Calu3 (cell line): ENCODE measurements around the gene SMDT1. TPM values are rescaled to one million over a fixed set of nuclear protein-coding genes. Genes with fewer than 3 reads are reported as not detected.

ENCODE experiments used
- BruUV-seq: library from RNA; stranded (reverse); fragments of 400-500 nt; replicated peaks from 2 replicates; lab custom pipeline; 2021; lab: Mats Ljungman, UMichigan
- CTCF ChIA-PET: fragments of 300-600 bp; sonication (Branson Sonifier 250); formaldehyde crosslinking; loops from one replicate; lab custom pipeline; 2022; ENCODE audit warnings: antibody characterized with exemption; lab: Charles Lee
- DNase-seq: peaks from one replicate; pipeline ENCODE4 v3.0.0; 2022
- H3K27ac Mint-ChIP-seq: one replicate; pipeline ENCODE4 v1.8.0; 2022; ENCODE audit warnings: mixed read lengths; ENCODE audit not compliant: unreplicated experiment
- H3K27me3 Mint-ChIP-seq: one replicate; pipeline ENCODE4 v1.8.0; 2022; ENCODE audit warnings: mixed read lengths; ENCODE audit not compliant: unreplicated experiment
- H3K36me3 Mint-ChIP-seq: one replicate; pipeline ENCODE4 v1.8.0; 2022; ENCODE audit warnings: mild to moderate bottlenecking, moderate library complexity, mixed read lengths; ENCODE audit not compliant: insufficient read depth, unreplicated experiment
- H3K4me1 Mint-ChIP-seq: one replicate; pipeline ENCODE4 v1.8.0; 2022; ENCODE audit warnings: mild to moderate bottlenecking, low read depth, mixed read lengths; ENCODE audit not compliant: unreplicated experiment
- H3K4me3 Mint-ChIP-seq: one replicate; pipeline ENCODE4 v1.8.0; 2022; ENCODE audit warnings: mild to moderate bottlenecking, low read depth, moderate library complexity, mixed read lengths; ENCODE audit not compliant: unreplicated experiment
- H3K9me3 Mint-ChIP-seq: one replicate; pipeline ENCODE4 v1.8.0; 2022; ENCODE audit warnings: low read depth, mixed read lengths; ENCODE audit not compliant: unreplicated experiment
- intact Hi-C: fragments of 100-400 bp; cut with micrococcal nuclease; formaldehyde crosslinking; loops from one replicate; pipeline ENCODE4 v1.10.0; 2022; ENCODE audit not compliant: unreplicated experiment
- total RNA-seq: library from RNA; stranded (reverse); gene quantifications from 2 replicates; pipeline ENCODE4 v1.2.3, GENCODE V29; 2022
- TF ChIP-seq, protein P1 (sequence below): fragments of 200-600 bp; IDR thresholded peaks from one replicate; pipeline ENCODE4 v1.8.0; 2022; ENCODE audit warnings: antibody characterized with exemption; ENCODE audit not compliant: unreplicated experiment

The SMDT1 gene
- total RNA-seq, 1 experiment from 2014 or later: 60.8 TPM

DNA sequence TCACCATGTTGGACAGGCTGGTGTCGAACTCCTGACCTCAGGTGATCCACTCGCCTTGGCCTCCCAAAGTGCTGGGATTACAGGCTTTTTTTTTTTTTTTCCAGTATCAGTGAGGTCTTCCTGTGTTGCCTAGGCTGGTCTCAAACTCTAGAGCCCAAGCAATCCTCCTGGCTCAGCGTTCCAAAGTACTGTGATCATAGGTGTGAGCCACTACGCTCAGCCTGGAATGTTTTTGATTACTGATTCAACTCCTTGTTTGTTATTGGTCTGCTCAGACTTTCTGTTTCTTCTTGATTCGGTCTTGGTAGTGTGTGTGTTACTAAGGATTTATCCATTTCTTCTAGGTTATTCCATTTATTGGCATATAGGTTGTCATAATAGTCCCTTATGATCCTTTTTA is 40.2 kb upstream of the SMDT1 start:
- intact Hi-C loops: no loop called here
- H3K9me3 Mint-ChIP-seq: peaks cover 6% of the 10 kb centered on the region
- CTCF ChIA-PET: interaction anchor here (0.7 kb wide), 2 partner anchors 1236 to 1521 kb away, joined by 5 to 6 read pairs; no protein-coding TSS in a partner anchor
- no peaks in the 10 kb centered on the region for H3K27me3 Mint-ChIP-seq
- DNase-seq: no peak
- no peak overlapping the region for H3K27ac Mint-ChIP-seq
- H3K4me1 Mint-ChIP-seq: no peaks in the 10 kb centered on the region
- H3K36me3 Mint-ChIP-seq: no peaks in the 10 kb centered on the region
- TF ChIP-seq, protein P1, sequence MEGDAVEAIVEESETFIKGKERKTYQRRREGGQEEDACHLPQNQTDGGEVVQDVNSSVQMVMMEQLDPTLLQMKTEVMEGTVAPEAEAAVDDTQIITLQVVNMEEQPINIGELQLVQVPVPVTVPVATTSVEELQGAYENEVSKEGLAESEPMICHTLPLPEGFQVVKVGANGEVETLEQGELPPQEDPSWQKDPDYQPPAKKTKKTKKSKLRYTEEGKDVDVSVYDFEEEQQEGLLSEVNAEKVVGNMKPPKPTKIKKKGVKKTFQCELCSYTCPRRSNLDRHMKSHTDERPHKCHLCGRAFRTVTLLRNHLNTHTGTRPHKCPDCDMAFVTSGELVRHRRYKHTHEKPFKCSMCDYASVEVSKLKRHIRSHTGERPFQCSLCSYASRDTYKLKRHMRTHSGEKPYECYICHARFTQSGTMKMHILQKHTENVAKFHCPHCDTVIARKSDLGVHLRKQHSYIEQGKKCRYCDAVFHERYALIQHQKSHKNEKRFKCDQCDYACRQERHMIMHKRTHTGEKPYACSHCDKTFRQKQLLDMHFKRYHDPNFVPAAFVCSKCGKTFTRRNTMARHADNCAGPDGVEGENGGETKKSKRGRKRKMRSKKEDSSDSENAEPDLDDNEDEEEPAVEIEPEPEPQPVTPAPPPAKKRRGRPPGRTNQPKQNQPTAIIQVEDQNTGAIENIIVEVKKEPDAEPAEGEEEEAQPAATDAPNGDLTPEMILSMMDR: no peak
- H3K4me3 Mint-ChIP-seq: no peak overlapping the region
- BruUV-seq: no TSS peak

DNA sequence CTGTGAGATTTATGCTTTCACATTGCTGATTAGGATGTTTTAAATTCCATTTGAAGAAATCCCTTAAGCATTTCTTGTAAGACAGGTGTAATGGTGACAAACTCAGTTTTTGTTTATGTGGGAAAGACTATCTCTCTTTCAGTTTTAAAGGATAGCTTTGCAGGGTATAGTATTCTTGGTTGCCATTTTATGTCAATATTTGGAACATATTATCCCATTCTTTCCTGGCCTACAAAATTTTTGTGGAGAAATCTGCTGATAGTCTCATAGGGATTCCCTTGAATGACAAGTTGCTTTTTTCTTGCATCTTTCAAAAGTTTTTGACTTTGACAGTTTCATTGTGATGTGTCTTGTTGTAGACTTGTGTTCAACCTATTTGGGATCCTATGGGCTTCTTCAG is 37.7 kb upstream of the SMDT1 start:
- TF ChIP-seq, protein P1: no peak
- no peak for DNase-seq
- Mint-ChIP-seq H3K36me3 (no peaks in the 10 kb centered on the region), H3K27ac (no peak overlapping the region), H3K9me3 (peaks cover 6% of the 10 kb centered on the region), H3K4me1 (no peaks in the 10 kb centered on the region), H3K27me3 (no peaks in the 10 kb centered on the region), H3K4me3 (no peak overlapping the region)
- BruUV-seq: no TSS peak
- CTCF ChIA-PET: interaction anchor here (1.0 kb wide), 1 partner anchor 71 kb away, joined by 3 read pairs; no protein-coding TSS in a partner anchor
- intact Hi-C loops: no loop called here

DNA sequence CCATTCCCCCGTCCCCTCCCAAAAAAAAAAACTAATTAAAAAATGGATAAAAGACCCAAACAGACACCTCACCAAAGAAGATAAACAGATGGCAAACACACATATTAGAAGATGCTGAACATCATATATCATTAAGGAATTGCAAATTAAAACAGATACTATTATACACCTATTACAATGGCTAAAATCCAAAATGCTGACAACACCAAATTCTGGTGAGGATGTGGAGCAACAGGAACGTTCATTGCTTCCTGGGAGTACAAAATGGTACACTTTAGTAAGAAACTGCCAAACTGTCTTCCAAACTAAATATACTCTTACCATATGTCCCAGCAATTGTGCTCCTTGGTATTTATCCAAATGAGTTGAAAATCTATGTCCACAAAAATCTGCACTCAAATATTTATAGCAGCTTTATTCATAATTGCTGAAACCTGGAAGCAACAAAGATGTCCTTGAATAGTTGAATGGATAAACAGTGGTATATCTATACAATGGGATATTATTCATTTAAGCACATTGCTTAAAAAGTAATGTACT is 28.8 kb upstream of the SMDT1 start:
- CTCF ChIA-PET: interaction anchor here (0.7 kb wide), 1 partner anchor 84 kb away, joined by 4 read pairs; no protein-coding TSS in a partner anchor
- H3K36me3 Mint-ChIP-seq: no peaks in the 10 kb centered on the region
- no peak overlapping the region for H3K27ac Mint-ChIP-seq
- intact Hi-C loops: no loop called here
- TF ChIP-seq, protein P1: no peak
- H3K4me1 Mint-ChIP-seq: no peaks in the 10 kb centered on the region
- no peak for DNase-seq
- BruUV-seq: no TSS peak
- no peaks in the 10 kb centered on the region for H3K27me3 Mint-ChIP-seq
- H3K9me3 Mint-ChIP-seq: no peaks in the 10 kb centered on the region
- no peak overlapping the region for H3K4me3 Mint-ChIP-seq

DNA sequence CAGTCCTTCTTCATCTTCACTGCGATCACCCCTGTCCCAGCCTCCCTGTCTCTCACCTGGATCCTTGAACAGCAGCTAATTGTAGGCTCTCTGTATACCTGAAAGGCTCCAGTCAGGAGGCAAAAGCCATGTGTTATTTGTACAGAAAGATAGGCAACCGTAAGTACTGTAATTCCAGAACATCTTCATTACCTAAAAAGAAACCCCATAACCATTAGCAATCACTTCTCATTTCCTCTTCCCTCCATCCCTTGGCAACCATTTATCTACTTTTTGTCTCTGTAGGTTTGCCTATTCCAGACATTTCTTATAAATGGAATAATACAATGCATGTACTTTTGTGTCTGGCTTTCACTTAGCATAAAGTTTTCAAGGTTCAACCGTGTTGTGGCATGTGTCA is 26.7 kb upstream of the SMDT1 start:
- intact Hi-C loops: no loop called here
- Mint-ChIP-seq H3K4me3 (no peak overlapping the region), H3K27ac (no peak overlapping the region), H3K36me3 (no peaks in the 10 kb centered on the region), H3K27me3 (no peaks in the 10 kb centered on the region), H3K9me3 (peaks cover 4% of the 10 kb centered on the region), H3K4me1 (no peaks in the 10 kb centered on the region)
- TF ChIP-seq, protein P1: no peak
- no peak for DNase-seq
- CTCF ChIA-PET: no interaction called here
- no TSS peak for BruUV-seq
